D341Med (cell line): ENCODE results near the gene CHD9.
"Not testable (repeated sequence)": the region's sequence is repeated elsewhere in the genome, so short reads cannot be mapped to it uniquely, and the experiment has no call there.

Experiments
- DNase-seq: peaks from one replicate; pipeline ENCODE4 v3.0.0; 2012; ENCODE audit warnings: low spot score

CHD9 gene

DNA sequence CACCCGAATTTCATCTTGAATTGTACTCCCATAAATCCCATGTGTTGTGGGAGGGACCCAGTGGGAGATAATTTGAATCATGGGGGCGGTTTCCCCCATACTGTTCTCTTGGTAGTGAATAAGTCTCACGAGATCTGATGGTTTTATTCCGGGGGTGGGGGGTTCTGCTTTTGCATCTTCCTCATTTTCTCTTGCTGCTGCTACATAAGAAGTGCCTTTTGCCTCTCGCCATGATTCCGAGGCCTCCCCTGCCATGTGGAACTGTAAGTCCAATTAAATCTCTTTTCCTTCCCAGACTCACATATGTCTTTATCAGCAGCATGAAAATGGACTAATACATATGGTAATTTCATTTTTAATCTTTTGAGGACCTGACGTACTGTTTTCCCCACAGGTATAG lies 20.7 kb downstream of the CHD9 start:
- not testable (repeated sequence) for DNase-seq

DNA sequence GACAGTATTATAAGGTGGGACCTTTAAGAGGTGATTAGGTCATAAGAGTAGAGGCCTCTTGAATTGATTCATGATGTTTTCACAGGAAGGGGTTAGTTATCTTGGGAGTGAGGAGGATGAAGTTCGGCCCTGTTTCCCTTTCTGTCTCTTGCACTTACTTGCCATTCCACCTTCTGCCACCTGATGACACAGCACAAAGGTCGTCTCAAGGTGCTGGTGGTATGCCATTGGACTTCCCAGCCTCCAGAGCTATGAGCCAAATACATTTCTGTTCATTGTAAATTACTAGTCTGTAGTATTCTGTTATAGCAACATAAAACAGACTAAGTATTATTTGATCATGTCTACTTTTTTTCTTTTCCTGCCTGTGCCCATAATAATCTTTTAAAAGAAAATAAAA lies 23.5 kb downstream of the CHD9 start:
- no peak for DNase-seq

DNA sequence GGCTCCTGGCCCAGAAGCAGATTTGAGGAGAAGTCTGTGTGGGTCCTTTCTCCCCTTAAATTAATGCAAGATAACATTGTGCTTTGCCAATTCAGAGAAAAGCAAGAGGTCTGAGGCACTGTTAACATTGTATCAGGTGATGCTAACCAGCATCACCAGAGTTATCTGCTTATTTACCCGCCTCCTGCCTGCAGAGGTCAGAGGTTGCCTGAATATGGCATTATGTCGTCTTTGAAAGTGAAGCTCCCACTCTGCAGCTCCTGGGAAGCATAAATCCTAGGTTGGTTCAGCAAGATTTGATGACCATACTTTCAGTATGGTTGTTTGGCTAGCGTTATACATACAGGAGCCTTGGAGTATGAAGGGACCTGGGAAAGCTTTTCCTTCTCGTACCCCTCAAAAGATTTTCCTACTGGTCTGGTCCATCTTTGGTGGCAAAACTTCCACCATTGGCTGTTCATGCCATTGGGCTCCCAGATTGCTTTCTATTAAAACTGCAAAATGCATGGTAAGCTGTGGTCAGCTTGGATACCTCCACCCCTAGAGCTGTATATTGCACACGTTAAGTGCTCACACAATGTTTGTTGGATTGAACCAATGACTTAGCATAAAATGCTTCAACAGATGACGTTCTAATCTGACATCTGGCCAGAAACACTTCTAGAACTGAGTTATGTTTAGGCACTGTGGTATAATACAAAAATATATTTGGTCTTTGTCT lies 24.1 kb downstream of the CHD9 start:
- DNase-seq, result no peak

DNA sequence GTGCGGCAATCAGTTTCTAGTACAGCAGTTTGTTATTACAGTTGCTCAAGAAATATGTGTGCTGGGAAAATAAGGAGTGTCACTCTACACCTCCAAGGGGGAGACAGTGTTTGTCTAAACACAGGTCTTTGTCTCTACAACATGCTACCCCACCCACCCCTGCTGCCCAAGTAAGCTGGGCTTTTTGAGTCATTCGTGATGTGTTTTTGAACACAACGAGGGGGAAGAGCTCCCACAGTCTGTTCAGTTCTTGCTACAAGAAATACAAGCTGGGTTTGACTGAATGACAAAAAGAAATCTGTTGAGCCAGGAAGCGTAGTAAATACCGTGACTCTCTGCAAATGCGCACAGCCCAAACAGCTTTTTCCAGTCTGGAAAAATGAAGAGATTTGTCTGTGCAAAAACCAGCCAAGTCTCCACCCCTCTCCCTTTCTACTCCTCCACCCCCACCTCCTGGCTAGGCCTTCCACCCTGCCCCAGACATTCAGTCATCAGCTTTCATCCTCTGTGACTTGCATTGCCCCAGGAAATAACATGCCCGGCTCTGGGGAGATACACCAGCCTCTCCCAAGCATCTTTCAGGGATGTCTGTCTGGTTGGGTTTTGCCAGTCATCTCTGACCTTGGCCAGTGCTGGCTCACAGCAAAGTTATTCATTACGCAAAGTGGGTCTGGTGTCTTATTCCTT lies 25.7 kb downstream of the CHD9 start:
- DNase-seq, result no peak

GRCh38 chr16:53081032-53081424 lies 26.2 kb downstream of the CHD9 start:
- DNase-seq, result no peak

DNA sequence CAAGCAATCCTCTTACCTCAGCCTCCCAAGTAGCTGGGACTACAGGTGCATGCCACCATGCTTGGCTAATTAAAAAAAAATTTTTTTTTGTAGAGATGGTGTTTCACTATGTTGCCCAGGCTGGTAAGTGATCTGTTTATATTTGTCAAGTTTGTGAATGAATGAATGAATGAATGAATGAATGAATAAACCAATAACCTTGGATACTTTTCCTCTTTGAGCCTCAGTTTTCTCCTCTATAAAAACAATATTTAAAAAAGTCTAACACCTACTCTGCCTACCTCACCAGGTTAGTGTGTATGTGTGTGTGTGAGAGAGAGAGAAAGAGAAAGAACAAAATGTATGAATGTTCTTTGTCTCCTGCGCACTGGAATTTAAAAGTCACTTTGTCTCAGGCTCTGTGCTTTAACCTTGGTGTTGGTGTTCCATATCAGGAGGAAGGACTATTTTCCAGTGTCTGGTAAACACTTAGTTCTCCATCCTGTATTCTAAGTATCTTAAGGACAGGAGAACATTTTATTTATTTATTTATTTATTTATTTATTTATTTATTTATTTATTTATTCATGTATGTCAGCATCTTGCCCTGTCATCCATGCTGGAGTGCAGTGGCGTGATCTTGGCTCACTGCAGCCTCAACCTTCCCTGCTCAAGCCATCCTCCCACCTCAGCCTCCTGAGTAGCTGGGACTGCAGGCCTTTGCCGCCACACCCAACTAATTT lies 27.1 kb downstream of the CHD9 start:
- DNase-seq, result no peak

GRCh38 chr16:53082509-53082908 lies 27.7 kb downstream of the CHD9 start:
- DNase-seq, result no peak

- DNase-seq, result no peak
Measured at GRCh38 chr16:53083119-53083518, 28.3 kb downstream of the CHD9 start.

DNA sequence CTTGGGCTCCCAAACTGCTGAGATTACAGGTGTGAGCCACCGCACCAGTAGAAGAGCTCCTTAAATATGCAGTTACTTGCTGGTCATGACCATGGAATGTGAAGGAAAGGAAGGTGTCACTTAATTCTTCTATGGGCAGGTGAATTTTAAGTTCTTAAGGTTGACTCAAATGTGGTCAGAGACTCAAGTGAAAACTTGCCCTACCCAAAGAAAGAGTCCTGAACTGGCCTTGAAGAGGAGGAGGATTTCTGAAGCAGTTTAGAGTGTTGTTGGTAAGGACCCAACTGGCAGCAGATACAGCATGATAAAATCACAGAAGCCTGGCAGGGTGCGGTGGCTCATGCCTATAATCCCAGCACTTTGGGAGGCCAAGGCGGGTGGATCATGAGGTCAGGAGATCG lies 29.4 kb downstream of the CHD9 start:
- DNase-seq, result no peak

- no peak for DNase-seq
Measured at GRCh38 chr16:53084746-53085334, 30.0 kb downstream of the CHD9 start.

- no peak for DNase-seq
Measured at GRCh38 chr16:53085369-53085843, 30.6 kb downstream of the CHD9 start.

GRCh38 chr16:53085931-53086421 lies 31.2 kb downstream of the CHD9 start:
- DNase-seq, result no peak

GRCh38 chr16:53087101-53087500 lies 32.3 kb downstream of the CHD9 start:
- no peak for DNase-seq

- DNase-seq, result no peak
Measured at GRCh38 chr16:53089434-53090285, 34.9 kb downstream of the CHD9 start.

GRCh38 chr16:53090286-53090590 lies 35.4 kb downstream of the CHD9 start:
- no peak for DNase-seq

DNA sequence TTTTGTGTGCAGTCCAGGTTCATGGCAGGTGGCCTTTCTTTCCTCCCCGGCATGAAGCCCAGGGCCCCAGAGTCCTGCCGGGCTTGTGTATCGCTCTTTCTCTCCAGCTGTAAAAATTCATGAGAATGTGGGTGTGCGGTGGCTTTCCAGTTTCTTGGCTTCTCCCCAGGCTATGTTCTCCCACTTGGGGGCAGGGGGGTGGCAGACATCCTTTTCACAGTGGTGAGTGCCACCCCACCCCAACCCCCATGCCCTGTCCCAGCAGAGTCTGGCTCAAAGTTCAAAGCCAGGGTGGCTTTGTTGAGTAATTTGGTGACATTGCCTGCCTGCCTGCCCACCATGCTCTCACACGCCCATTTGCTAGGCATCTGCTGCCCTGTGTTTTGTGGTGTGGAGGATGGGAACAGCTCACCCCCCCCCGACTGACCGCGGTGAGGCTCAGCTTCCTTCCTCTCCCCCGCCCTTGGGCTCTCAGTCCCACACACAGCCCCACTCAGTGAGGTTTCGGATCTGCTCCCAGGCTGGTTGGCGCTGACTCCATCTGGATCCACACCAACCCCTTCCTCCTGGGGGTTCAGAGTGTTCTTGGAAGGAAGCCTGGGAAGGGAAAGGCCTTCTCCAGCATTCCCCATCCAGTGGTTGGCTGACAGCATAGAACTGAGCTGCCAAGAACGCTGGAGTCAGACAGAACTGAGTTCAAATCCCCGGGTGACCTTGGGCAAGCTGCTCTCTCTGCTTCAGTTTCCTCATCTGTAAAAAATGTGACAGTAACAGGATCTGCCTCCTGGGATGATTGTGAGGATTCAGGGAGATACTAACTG lies 36.0 kb downstream of the CHD9 start:
- DNase-seq, result no peak

DNA sequence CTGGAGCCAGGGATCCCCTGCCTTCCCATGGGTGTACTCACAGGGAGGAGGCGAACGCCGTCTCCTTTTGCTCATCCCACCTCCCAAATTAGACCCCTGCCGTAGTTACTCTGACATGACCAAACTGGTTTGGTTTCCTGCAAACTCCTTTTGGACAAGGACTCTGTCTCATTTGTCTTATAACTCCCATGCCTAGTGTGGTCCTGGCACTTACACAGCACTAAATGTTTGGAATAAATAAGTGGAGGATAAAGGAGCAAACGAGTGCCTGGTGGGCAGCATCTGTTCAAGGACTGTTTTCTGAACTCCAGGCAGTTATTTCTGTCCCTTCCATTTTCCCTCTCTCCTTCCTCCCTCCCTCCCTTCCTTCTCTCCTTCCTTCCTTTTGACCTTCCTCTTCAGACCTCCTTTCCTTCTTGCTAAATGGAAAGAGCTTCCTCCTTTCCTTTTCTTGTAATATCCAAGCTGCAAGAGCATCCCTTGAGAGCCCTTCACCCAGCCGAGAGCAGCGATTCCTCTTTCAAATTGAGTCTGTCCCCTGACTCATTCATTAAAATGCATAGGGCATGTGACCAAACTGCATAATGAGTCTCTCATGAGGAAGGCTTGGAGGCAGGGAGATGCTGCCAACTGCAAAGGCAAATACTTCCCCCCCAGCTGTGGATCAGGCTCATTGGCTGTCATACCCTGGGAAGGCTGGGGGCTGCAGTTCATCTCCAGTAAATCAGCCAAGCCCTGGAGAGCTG lies 36.8 kb downstream of the CHD9 start:
- DNase-seq, result no peak

DNA sequence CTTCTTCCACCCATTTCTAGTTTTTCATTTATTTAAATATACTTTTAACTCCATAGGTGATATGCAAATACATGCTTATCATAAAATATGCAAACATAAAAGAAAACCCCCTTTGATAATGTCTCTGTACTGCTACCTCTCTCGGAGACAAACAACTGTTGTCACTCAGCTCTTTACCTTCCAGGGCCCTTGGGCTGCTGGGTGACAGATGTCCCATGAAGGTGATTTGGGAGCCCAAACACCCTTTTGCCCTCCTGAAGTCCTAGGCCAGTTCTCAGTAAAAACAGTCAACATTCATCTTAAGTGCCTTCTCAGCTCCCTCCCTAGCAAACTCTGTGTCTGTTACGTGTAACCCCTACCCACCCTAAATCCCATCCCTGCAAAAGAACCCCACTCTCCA lies 37.5 kb downstream of the CHD9 start:
- no peak for DNase-seq

GRCh38 chr16:53093162-53093744 lies 38.5 kb downstream of the CHD9 start:
- no peak for DNase-seq
